ENCODE measurements around the gene CITED1. TPM values are rescaled to one million over a fixed set of nuclear protein-coding genes. Genes with fewer than 3 reads are reported as not detected.

The CITED1 gene
- total RNA-seq, 6 experiments from 2014 or later, result not detected

DNA sequence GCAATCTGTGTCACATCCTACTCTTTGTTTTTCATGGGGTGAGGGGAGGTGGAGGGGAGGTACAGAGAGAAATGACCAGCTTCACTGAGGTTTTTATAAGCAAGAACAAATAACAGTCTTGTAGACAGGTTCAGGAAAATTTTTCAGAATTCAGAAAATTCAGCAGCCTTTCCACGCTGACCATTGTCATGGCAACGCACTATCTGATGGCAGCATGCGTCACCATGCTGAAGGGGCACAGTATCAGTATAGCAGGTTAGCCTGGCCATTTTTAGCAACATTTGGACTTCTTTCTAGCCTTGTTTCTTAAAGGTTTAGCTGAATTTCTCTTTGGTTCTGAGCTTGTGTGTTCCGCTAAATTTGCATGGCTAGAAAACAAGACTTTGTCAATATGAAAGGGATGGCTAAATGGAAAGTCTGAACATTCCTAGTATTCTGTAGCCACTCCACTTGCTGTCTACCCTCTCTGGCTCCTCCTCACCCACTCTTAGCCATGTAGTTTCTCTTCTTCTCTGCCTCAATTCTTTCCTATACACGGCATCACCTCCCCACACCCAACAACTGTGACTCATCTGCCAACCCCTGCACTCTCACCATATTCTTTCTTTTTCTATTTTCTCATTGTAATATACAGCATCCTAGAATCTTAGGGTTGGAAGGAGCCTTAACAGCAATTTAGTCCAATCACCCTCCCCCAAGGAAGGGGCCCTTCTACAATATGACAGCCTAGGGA is 42.7 kb upstream of the CITED1 start:
- ATAC-seq (no peak), DNase-seq (no peak)
- H3K27ac ChIP-seq, result no peak overlapping the region
- no peak overlapping the region for H3K4me3 ChIP-seq
- WGBS (ENCODE audit: insufficient coverage, low coverage, low lambda C conversion rate, missing lambda C conversion rate), result 70% methylated on average over 3 of the region's 5 CpGs
- H3K4me1 ChIP-seq, result no peaks in the 10 kb centered on the region
- intact Hi-C loops (cut with DNase I), result no loop called here
- H3K27me3 ChIP-seq, result no peaks in the 10 kb centered on the region
- H3K9me3 ChIP-seq, result no peaks in the 10 kb centered on the region
- TF ChIP-seq, protein P1, sequence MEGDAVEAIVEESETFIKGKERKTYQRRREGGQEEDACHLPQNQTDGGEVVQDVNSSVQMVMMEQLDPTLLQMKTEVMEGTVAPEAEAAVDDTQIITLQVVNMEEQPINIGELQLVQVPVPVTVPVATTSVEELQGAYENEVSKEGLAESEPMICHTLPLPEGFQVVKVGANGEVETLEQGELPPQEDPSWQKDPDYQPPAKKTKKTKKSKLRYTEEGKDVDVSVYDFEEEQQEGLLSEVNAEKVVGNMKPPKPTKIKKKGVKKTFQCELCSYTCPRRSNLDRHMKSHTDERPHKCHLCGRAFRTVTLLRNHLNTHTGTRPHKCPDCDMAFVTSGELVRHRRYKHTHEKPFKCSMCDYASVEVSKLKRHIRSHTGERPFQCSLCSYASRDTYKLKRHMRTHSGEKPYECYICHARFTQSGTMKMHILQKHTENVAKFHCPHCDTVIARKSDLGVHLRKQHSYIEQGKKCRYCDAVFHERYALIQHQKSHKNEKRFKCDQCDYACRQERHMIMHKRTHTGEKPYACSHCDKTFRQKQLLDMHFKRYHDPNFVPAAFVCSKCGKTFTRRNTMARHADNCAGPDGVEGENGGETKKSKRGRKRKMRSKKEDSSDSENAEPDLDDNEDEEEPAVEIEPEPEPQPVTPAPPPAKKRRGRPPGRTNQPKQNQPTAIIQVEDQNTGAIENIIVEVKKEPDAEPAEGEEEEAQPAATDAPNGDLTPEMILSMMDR (IDR thresholded peaks at IDR 0.05), result no peak
- TF ChIP-seq POLR2A (IDR thresholded peaks at IDR 0.05), result no peak
- H3K36me3 ChIP-seq, result no peaks in the 10 kb centered on the region

GRCh38 chrX:72347366-72347765 is 41.7 kb upstream of the CITED1 start:
- DNase-seq (no peak), ATAC-seq (no peak)
- no peaks in the 10 kb centered on the region for H3K27me3 ChIP-seq
- TF ChIP-seq, protein P1 (IDR thresholded peaks at IDR 0.05), result no peak
- no peak for TF ChIP-seq POLR2A (IDR thresholded peaks at IDR 0.05)
- no peak overlapping the region for H3K4me3 ChIP-seq
- H3K9me3 ChIP-seq, result no peaks in the 10 kb centered on the region
- H3K27ac ChIP-seq, result no peak overlapping the region
- H3K4me1 ChIP-seq, result no peaks in the 10 kb centered on the region
- WGBS (ENCODE audit: insufficient coverage, low coverage, low lambda C conversion rate, missing lambda C conversion rate), result 50% methylated on average over 2 of the region's 2 CpGs
- intact Hi-C loops (cut with DNase I), result no loop called here
- no peaks in the 10 kb centered on the region for H3K36me3 ChIP-seq

GRCh38 chrX:72346302-72346949 is 40.7 kb upstream of the CITED1 start:
- whole genome bisulfite sequencing (ENCODE audit: insufficient coverage, low coverage, low lambda C conversion rate, missing lambda C conversion rate), result 74% methylated on average over 6 of the region's 6 CpGs
- no peaks in the 10 kb centered on the region for H3K36me3 ChIP-seq
- intact Hi-C loops (cut with DNase I), result no loop called here
- no peaks in the 10 kb centered on the region for H3K9me3 ChIP-seq
- H3K27me3 ChIP-seq, result no peaks in the 10 kb centered on the region
- no peak overlapping the region for H3K27ac ChIP-seq
- no peak for TF ChIP-seq POLR2A (IDR thresholded peaks at IDR 0.05)
- TF ChIP-seq, protein P1 (IDR thresholded peaks at IDR 0.05), result no peak
- no peaks in the 10 kb centered on the region for H3K4me1 ChIP-seq
- no peak overlapping the region for H3K4me3 ChIP-seq
- DNase-seq (no peak), ATAC-seq (no peak)

GRCh38 chrX:72340626-72341025 is 34.9 kb upstream of the CITED1 start:
- Histone ChIP-seq H3K9me3 (no peaks in the 10 kb centered on the region), H3K27ac (no peak overlapping the region), H3K27me3 (no peaks in the 10 kb centered on the region), H3K4me1 (no peaks in the 10 kb centered on the region), H3K36me3 (peaks cover 0 to 2% (median 0%) of the 10 kb centered on the region in 4 donors), H3K4me3 (no peak overlapping the region)
- no peak for ATAC-seq
- no peak for TF ChIP-seq POLR2A (IDR thresholded peaks at IDR 0.05)
- TF ChIP-seq, protein P1 (IDR thresholded peaks at IDR 0.05), result no peak
- intact Hi-C loops (cut with DNase I), result no loop called here
- no peak for DNase-seq
- WGBS (ENCODE audit: insufficient coverage, low coverage, low lambda C conversion rate, missing lambda C conversion rate), result 80% methylated on average over 2 of the region's 2 CpGs
